ENCODE data around the gene DLX4.

DLX4 gene

GRCh38 chr17:50003911-50004310, 34.9 kb downstream of the DLX4 start:
- no peak for DNase-seq (ENCODE audit: low read depth in 2 of 3, low spot score in 2 of 3)

- DNase-seq (ENCODE audit: low read depth in 2 of 3, low spot score in 2 of 3), result no peak
These were observed 40.3 kb downstream of the DLX4 start for GRCh38 chr17:50009282-50009681.

GRCh38 chr17:50013079-50013478, 44.1 kb downstream of the DLX4 start:
- no peak for DNase-seq (ENCODE audit: low read depth in 2 of 3, low spot score in 2 of 3)

- no peak for DNase-seq (ENCODE audit: low read depth in 2 of 3, low spot score in 2 of 3)
These were observed 45.6 kb downstream of the DLX4 start for GRCh38 chr17:50014471-50015088.

DNA sequence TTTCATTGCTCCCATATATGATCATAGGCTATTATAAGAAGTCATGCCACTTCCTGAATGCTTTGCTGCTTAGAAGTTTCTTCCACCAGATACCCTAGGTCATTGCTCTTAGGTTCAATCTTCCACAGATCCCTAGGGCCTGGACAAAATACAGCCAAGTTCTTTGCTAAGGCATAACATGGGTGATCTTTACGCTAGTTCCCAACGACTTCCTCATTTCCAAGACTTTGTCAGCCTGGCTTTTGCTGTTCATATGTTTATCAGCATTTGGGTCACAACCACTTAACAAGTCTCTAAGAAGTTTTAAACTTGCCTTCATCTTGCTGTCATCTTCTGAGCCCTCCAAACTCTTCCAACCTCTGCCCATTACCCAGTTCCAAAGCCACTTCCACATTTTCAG, 46.2 kb downstream of the DLX4 start:
- no peak for DNase-seq (ENCODE audit: low read depth in 2 of 3, low spot score in 2 of 3)

- DNase-seq (ENCODE audit: low read depth in 2 of 3, low spot score in 2 of 3), result no peak
These were observed 49.9 kb downstream of the DLX4 start for GRCh38 chr17:50018909-50019308.

DNA sequence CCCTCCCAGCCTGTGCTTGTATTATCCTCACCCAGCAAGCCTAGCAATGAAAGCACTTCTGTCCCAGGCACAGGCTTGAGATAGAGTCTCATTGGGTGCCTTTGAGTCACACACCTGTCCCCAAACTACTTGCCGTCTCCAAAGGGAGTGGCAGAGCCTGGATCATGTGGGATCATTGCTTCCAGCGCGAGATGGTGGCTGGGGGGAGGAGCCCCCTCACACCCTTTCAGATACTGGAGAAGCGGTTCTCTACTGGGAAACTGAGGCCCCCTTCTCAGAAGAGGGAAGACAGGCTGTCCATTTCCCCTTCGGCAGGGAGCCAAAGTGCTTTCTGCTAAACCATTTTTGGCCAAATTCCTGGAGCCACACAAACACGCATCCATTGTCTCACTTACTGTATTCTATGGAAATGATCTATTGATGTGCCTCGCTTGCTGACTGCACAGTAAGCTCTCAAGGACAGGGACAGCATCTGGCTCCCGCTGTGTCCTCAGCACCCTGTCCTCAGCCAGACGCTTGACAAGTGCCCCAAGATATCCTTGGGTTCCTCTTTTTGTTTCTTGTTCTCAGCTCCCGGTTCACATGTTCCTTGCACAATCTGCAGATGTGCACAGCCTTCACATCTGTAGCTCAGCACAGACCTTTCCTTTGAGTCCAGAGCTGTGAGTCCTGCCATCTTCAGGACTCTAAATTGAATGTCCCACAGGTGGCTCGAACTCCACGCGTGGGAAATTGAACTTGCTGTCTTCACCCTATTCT, 52.0 kb downstream of the DLX4 start:
- no peak for DNase-seq (ENCODE audit: low read depth in 2 of 3, low spot score in 2 of 3)

GRCh38 chr17:50021681-50022370, 52.8 kb downstream of the DLX4 start:
- no peak for DNase-seq (ENCODE audit: low read depth in 2 of 3, low spot score in 2 of 3)

GRCh38 chr17:50022463-50023130, 53.6 kb downstream of the DLX4 start:
- no peak for DNase-seq (ENCODE audit: low read depth in 2 of 3, low spot score in 2 of 3)

DNA sequence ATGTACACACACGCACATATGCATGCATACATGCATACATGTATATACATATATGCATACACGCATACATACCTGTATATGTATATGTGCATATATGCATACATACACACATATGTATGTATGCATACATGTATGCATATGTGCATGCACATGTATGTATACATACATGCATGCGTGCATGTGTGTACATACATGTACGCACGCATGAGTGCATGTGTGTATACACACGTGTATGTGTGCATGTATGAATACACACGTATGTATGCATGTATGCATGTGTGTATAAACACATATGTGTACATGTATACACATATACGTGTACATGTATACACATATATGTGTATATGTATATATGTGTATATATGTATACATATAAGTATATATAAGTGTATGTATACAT, 54.5 kb downstream of the DLX4 start:
- no peak for DNase-seq (ENCODE audit: low read depth in 2 of 3, low spot score in 2 of 3)

Data from activated CD8-positive, alpha-beta memory T cell treated with anti-CD3 and anti-CD28 coated beads for 48 hours (primary cell).